ENCODE measurements around the gene LAPTM5. TPM values are rescaled to one million over a fixed set of nuclear protein-coding genes. Genes with fewer than 3 reads are reported as not detected.

Gene LAPTM5
- total and polyA plus RNA-seq, 3 donors from 2014 or later: 2.0 to 46.9 (median 16.3) TPM

- WGBS, 2 donors: 80 to 88% methylated on average over 10 of the region's 10 CpGs
- no peak overlapping the region for H3K27ac ChIP-seq
Observed at GRCh38 chr1:30731109-30731805, 26.3 kb downstream of the LAPTM5 start.

GRCh38 chr1:30730346-30731108 lies 27.0 kb downstream of the LAPTM5 start:
- Histone ChIP-seq H3K27me3 (no peaks in the 10 kb centered on the region), H3K4me1 (no peaks in the 10 kb centered on the region), H3K9me3 (no peaks in the 10 kb centered on the region), H3K27ac (no peak overlapping the region), H3K36me3 (ENCODE audit: low read depth, missing control alignments) (no peaks in the 10 kb centered on the region), H3K4me3 (no peak overlapping the region)
- 73 to 76% methylated on average over 14 to 23 of the region's 23 CpGs for WGBS, 2 donors
- TF ChIP-seq POLR2A (IDR thresholded peaks at IDR 0.05): no peak
- intact Hi-C loops (cut with DNase I; ENCODE audit: low total_unique reads): no loop called here
- no peak for DNase-seq

More at GRCh38 chr1:30731109-30731805, 26.3 kb downstream of the LAPTM5 start:
- no peak overlapping the region for H3K4me3 ChIP-seq
- TF ChIP-seq POLR2A (IDR thresholded peaks at IDR 0.05) (no peak), CTCF (IDR thresholded peaks at IDR 0.05) (no peak)
- no peak for DNase-seq
- no peaks in the 10 kb centered on the region for H3K9me3 ChIP-seq
- intact Hi-C loops (cut with DNase I; ENCODE audit: low total_unique reads): no loop called here
- no peaks in the 10 kb centered on the region for H3K36me3 ChIP-seq (ENCODE audit: low read depth, missing control alignments)
- no peaks in the 10 kb centered on the region for H3K4me1 ChIP-seq
- no peaks in the 10 kb centered on the region for H3K27me3 ChIP-seq

GRCh38 chr1:30729901-30730300 lies 27.7 kb downstream of the LAPTM5 start:
- H3K9me3 ChIP-seq: no peaks in the 10 kb centered on the region
- H3K27me3 ChIP-seq: no peaks in the 10 kb centered on the region
- intact Hi-C loops (cut with DNase I; ENCODE audit: low total_unique reads): loop anchor here (10.0 kb wide), 1 partner anchor 185 kb away; no protein-coding TSS in a partner anchor
- no peak for DNase-seq
- TF ChIP-seq POLR2A (IDR thresholded peaks at IDR 0.05): no peak
- no peak for TF ChIP-seq CTCF (IDR thresholded peaks at IDR 0.05)
- H3K4me3 ChIP-seq: no peak overlapping the region
- no peaks in the 10 kb centered on the region for H3K36me3 ChIP-seq (ENCODE audit: low read depth, missing control alignments)
- WGBS, 2 donors: 85 to 97% methylated on average over 4 to 6 of the region's 6 CpGs
- no peaks in the 10 kb centered on the region for H3K4me1 ChIP-seq
- no peak overlapping the region for H3K27ac ChIP-seq

GRCh38 chr1:30728832-30729638 lies 28.5 kb downstream of the LAPTM5 start:
- no peaks in the 10 kb centered on the region for H3K27me3 ChIP-seq
- intact Hi-C loops (cut with DNase I; ENCODE audit: low total_unique reads): loop anchor here (10.0 kb wide), 1 partner anchor 186 kb away; no protein-coding TSS in a partner anchor
- WGBS, 2 donors: 78 to 89% methylated on average over 14 to 17 of the region's 17 CpGs

More at GRCh38 chr1:30728832-30729638, 28.5 kb downstream of the LAPTM5 start:
- Histone ChIP-seq H3K9me3 (no peaks in the 10 kb centered on the region), H3K27ac (no peak overlapping the region), H3K36me3 (ENCODE audit: low read depth, missing control alignments) (no peaks in the 10 kb centered on the region), H3K4me1 (no peaks in the 10 kb centered on the region), H3K4me3 (no peak overlapping the region)
- no peak for DNase-seq
- no peak for TF ChIP-seq POLR2A (IDR thresholded peaks at IDR 0.05)
- no peak for TF ChIP-seq CTCF (IDR thresholded peaks at IDR 0.05)
